Measurements from ENCODE around the gene SYNJ2. TPM values are rescaled to one million over a fixed set of nuclear protein-coding genes. Genes with fewer than 3 reads are reported as not detected.

Gene SYNJ2
- total and polyA plus RNA-seq, 2 of the 4 experiments (the other 2 are of a cell fraction) = 40.8 to 45.2 TPM

DNA sequence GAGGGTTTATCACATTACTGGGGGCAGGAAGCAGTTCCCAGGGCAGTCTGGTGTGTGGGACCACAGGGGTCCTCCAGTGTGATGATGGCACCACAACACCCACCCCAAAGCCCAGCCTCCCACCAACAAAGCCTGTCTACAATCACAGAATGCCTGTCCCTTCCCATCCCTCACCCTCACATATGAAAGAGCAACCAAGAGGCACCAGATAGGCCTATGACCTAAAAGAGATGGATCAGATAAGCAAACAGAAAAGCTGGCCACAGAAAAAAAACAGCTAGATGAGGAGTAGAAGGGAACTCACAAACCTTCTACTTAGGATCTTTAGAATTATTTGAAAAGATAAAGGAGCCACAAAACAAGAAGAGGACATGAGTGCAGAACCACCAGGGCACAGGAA, 132.1 kb downstream of the SYNJ2 start:
- Histone ChIP-seq H2AK9ac (replicated peaks; ENCODE audit: low read depth, low read length, poor library complexity) (no peak overlapping the region), H3K56ac (ENCODE audit: extremely low read depth, insufficient read depth, low read length) (no peak overlapping the region), H3K14ac (replicated peaks; ENCODE audit: low read depth, low read length) (no peak overlapping the region), H3K23ac (ENCODE audit: low read depth, low read length) (no peak overlapping the region), H3K4me1 (ENCODE audit: control insufficient read depth, insufficient read depth, low read length) (no peaks in the 10 kb centered on the region), H2BK15ac (ENCODE audit: low read depth, low read length) (no peak overlapping the region), H2AFZ (replicated peaks; ENCODE audit: low read length, poor library complexity) (no peak overlapping the region), H2AK5ac (ENCODE audit: low read depth, low read length) (no peak overlapping the region), H4K5ac (ENCODE audit: low read depth, low read length) (no peak overlapping the region), H3K9me3 (ENCODE audit: control insufficient read depth, insufficient read depth, low read length) (no peaks in the 10 kb centered on the region), H3K18ac (ENCODE audit: low read depth, low read length) (no peak overlapping the region), H4K8ac (ENCODE audit: low read depth in 2 of 2, low read length in 2 of 2) (no peak overlapping the region), H2BK20ac (ENCODE audit: low read depth, low read length) (no peak overlapping the region), H3K79me1 (ENCODE audit: low read depth in 1 of 2, low read length in 2 of 2) (no peaks in the 10 kb centered on the region), H3K36me3 (ENCODE audit: control insufficient read depth, insufficient read depth, low read length) (peaks cover 21% of the 10 kb centered on the region), H3K9me1 (ENCODE audit: insufficient read depth, low read length) (no peaks in the 10 kb centered on the region), H4K91ac (ENCODE audit: insufficient read depth, low read depth, low read length) (no peak overlapping the region), H3K4ac (ENCODE audit: low read depth, low read length) (no peak overlapping the region), H4K20me1 (ENCODE audit: insufficient read depth, low read length) (no peaks in the 10 kb centered on the region), H3K9ac (ENCODE audit: low read depth, low read length) (no peak overlapping the region), H3K4me2 (ENCODE audit: low read depth, low read length) (no peak overlapping the region), H2BK5ac (ENCODE audit: low read depth, low read length, poor library complexity, severe bottlenecking) (no peak overlapping the region), H3K27me3 (ENCODE audit: control insufficient read depth, insufficient read depth, low read length) (no peaks in the 10 kb centered on the region), H2BK120ac (ENCODE audit: low read depth, low read length) (no peak overlapping the region), H3K27ac (ENCODE audit: insufficient read depth, low read length) (no peak overlapping the region), H3K4me3 (ENCODE audit: insufficient read depth, low read depth, low read length) (no peak overlapping the region)
- ATAC-seq (ENCODE audit: low read depth) = no peak
- POLR2A ChIA-PET (ENCODE audit: unreplicated experiment) = no interaction called here
- in situ Hi-C loops (cut with MboI; ENCODE audit: low sequenced_read_pairs) = no loop called here
- no TSS peak for BruUV-seq (replicated peaks)
- intact Hi-C loops (cut with micrococcal nuclease) = no loop called here
- no peak for TF ChIP-seq FOS (IDR thresholded peaks at IDR 0.05; ENCODE audit: low read depth, low read length)
- DNase-seq = no peak
- dilution Hi-C loops (cut with HindIII; ENCODE audit: low sequenced_read_pairs, unreplicated experiment) = no loop called here
- CTCF ChIA-PET = no interaction called here
